A172 (cell line): ENCODE data around the gene ANKRD62. TPM values are rescaled to one million over a fixed set of nuclear protein-coding genes. Genes with fewer than 3 reads are reported as not detected.

Experiments
- total RNA-seq: library from RNA; depleted of rRNA; stranded (reverse); fragments of >200 nt; shearing (Covaris generic); gene quantifications from 2 replicates; pipeline ENCODE4 v1.2.3, GENCODE V29; 2014; rRNA removed

Gene ANKRD62
- total RNA-seq, 1 experiment from 2014 or later: not detected

Other genes with a start within 250 kb of the ANKRD62 start
- gene CHMP1B, start 242.4 kb upstream of the ANKRD62 start, total RNA-seq: 60.9 and 68.2 TPM in 2 replicates
- 12.3 and 21.4 TPM in 2 replicates for gene MPPE1, start 185.5 kb upstream of the ANKRD62 start, total RNA-seq
- gene IMPA2, start 112.3 kb upstream of the ANKRD62 start, total RNA-seq: 12.9 and 17.6 TPM in 2 replicates
- gene CIDEA, start 160.5 kb downstream of the ANKRD62 start, total RNA-seq: not detected in 2 replicates
- 464 and 479 TPM in 2 replicates for gene TUBB6, start 214.4 kb downstream of the ANKRD62 start, total RNA-seq